ENCODE data around the gene RNF121. TPM values are rescaled to one million over a fixed set of nuclear protein-coding genes. Genes with fewer than 3 reads are reported as not detected.

The RNF121 gene
- total and polyA plus RNA-seq, 2 of the 8 experiments (the other 6 are each of a cell fraction or from before 2014, with no cell fraction given): 39.7 to 51.6 TPM

DNA sequence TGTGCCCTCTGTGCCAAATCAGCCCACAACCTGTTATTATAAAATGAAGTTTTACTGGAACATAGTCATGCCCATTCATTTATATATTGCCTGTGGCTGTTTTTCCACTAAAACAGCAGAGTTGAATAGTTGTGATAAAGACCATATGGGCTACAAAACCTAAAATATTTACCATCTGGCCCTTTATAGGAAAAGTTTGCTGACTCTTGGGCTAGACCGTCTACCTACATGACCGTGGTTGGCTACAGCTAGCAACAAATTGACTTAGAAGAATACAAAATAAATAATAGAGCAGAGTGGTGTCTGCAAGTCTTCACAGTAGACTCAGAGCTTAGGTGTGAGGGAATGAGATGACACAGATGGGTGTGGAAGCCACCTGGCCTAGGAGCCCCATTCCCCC is 58.7 kb downstream of the RNF121 start:
- Histone ChIP-seq H3K23ac (ENCODE audit: insufficient read length) (no peak overlapping the region), H2BK5ac (ENCODE audit: low read depth, low read length) (no peak overlapping the region), H3K18ac (ENCODE audit: extremely low read depth, low read length) (no peak overlapping the region), H4K5ac (ENCODE audit: insufficient read length, low read depth, low read length) (no peak overlapping the region), H3K4me1 (replicated peaks in 1 of 4; ENCODE audit: control insufficient read depth in 3 of 4, insufficient read depth in 4 of 4, low read length in 3 of 4) (no peaks in the 10 kb centered on the region), H3K36me3 (ENCODE audit: control insufficient read depth in 2 of 4, insufficient read depth in 4 of 4, low read length in 3 of 4) (peaks cover 7 to 23% (median 14%) of the 10 kb centered on the region in 4 experiments), H3K9me3 (ENCODE audit: insufficient read depth in 2 of 2, low read depth in 1 of 2, low read length in 1 of 2) (no peaks in the 10 kb centered on the region), H3K14ac (ENCODE audit: insufficient read length) (no peak overlapping the region), H3K79me2 (ENCODE audit: control insufficient read depth in 1 of 2, insufficient read depth in 2 of 2, low read length in 2 of 2) (no peaks in the 10 kb centered on the region), H3K23me2 (ENCODE audit: low read depth, low read length) (no peaks in the 10 kb centered on the region), H3K27me3 (replicated peaks in 1 of 4; ENCODE audit: control insufficient read depth in 3 of 4, extremely low read depth in 1 of 4, insufficient read depth in 3 of 4, low read length in 3 of 4) (no peaks in the 10 kb centered on the region), H2BK15ac (ENCODE audit: low read length) (no peak overlapping the region), H3K4ac (replicated peaks; ENCODE audit: insufficient read length, low read depth, low read length) (no peak overlapping the region), H3K4me2 (ENCODE audit: insufficient read depth in 1 of 2, low read depth in 2 of 2, low read length in 2 of 2) (no peak overlapping the region), H3K9ac (replicated peaks in 1 of 4; ENCODE audit: extremely low read depth in 1 of 4, low read depth in 3 of 4, low read length in 3 of 4) (no peak overlapping the region), H3K27ac (ENCODE audit: low read depth, low read length) (no peak overlapping the region), H4K20me1 (replicated peaks in 1 of 2; ENCODE audit: control insufficient read depth in 1 of 2, insufficient read depth in 2 of 2, low read length in 2 of 2) (peaks cover 0 to 3% of the 10 kb centered on the region in 2 experiments), H2BK12ac (ENCODE audit: low read depth, low read length) (no peak overlapping the region), H3K4me3 (ENCODE audit: extremely low read depth in 1 of 4, insufficient read depth in 2 of 4, low read depth in 3 of 4, low read length in 4 of 4) (no peak overlapping the region), H2AFZ (ENCODE audit: low read length) (no peak overlapping the region), H3K79me1 (ENCODE audit: low read depth, low read length) (no peaks in the 10 kb centered on the region), H4K8ac (ENCODE audit: extremely low read depth, insufficient read depth, low read length) (no peak overlapping the region), H3K56ac (replicated peaks; ENCODE audit: insufficient read length, low read depth, low read length) (no peak overlapping the region), H2BK120ac (replicated peaks; ENCODE audit: low read depth, low read length) (no peak overlapping the region), H4K91ac (replicated peaks; ENCODE audit: insufficient read length, low read length) (no peak overlapping the region), H2BK20ac (ENCODE audit: low read length) (no peak overlapping the region), H2AK5ac (ENCODE audit: low read depth, low read length) (no peak overlapping the region)
- CTCF ChIA-PET (ENCODE audit: partially characterized antibody): interaction anchor here (1.1 to 5.4 kb wide), 4 partner anchors 10 to 57 kb away, joined by 3 to 54 read pairs (median 8); no protein-coding TSS in a partner anchor
- TF ChIP-seq JUN (IDR thresholded peaks at IDR 0.05; ENCODE audit: low read depth, low read length): no peak
- TF ChIP-seq, protein P1, sequence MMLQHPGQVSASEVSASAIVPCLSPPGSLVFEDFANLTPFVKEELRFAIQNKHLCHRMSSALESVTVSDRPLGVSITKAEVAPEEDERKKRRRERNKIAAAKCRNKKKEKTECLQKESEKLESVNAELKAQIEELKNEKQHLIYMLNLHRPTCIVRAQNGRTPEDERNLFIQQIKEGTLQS (IDR thresholded peaks at IDR 0.05; ENCODE audit: insufficient read depth, low read depth, low read length): no peak
- no peak for TF ChIP-seq CBX5 (IDR thresholded peaks at IDR 0.05; ENCODE audit: low read depth, low read length)
- no peak for TF ChIP-seq BACH1 (IDR thresholded peaks at IDR 0.05; ENCODE audit: low read length)
- TF ChIP-seq KDM5A (IDR thresholded peaks at IDR 0.05; ENCODE audit: low read length): no peak
- no peak for TF ChIP-seq TEAD4 (IDR thresholded peaks at IDR 0.05; ENCODE audit: low read depth, low read length)
- TF ChIP-seq SIX5 (IDR thresholded peaks at IDR 0.05; ENCODE audit: low read depth, low read length): no peak
- no peak for TF ChIP-seq SP2 (IDR thresholded peaks at IDR 0.05; ENCODE audit: low read length)
- no peak for TF ChIP-seq HDAC2 (IDR thresholded peaks at IDR 0.05; ENCODE audit: borderline replicate concordance in 1 of 2, low read depth in 2 of 2, low read length in 2 of 2)
- TF ChIP-seq CREB1 (IDR thresholded peaks at IDR 0.05): no peak
- TF ChIP-seq EZH2 (IDR thresholded peaks at IDR 0.05; ENCODE audit: low read depth, low read length, severe bottlenecking): no peak
- TF ChIP-seq GABPA (IDR thresholded peaks at IDR 0.05; ENCODE audit: borderline replicate concordance, insufficient read depth, low read length): no peak
- FAIRE-seq (no peak), DNase-seq (ENCODE audit: low read depth in 1 of 2, low spot score in 2 of 2) (no peak)
- POLR2A ChIA-PET (ENCODE audit: partially characterized antibody): interaction anchor here (1.0 to 1.5 kb wide), 4 partner anchors 9 to 15 kb away, joined by 3 to 5 read pairs (median 3); partner anchors contain the start of gene IL18BP
- 48% methylated on average over 2 of the region's 2 CpGs; no CpG with 5 or more reads in 1 of the 2 experiments for WGBS, 2 experiments (ENCODE audit: extremely low coverage in 1 of 2, insufficient coverage in 1 of 2, insufficient read length in 1 of 2, insufficient replicate concordance in 2 of 2, low coverage in 1 of 2, low lambda C conversion rate in 2 of 2, missing lambda C conversion rate in 1 of 2)

Data from H1 (cell line).